ENCODE data around the gene TMEM247. TPM values are rescaled to one million over a fixed set of nuclear protein-coding genes. Genes with fewer than 3 reads are reported as not detected.

The TMEM247 gene
- polyA plus RNA-seq, 1 of the 3 experiments (the other 2 are of a cell fraction): not detected

DNA sequence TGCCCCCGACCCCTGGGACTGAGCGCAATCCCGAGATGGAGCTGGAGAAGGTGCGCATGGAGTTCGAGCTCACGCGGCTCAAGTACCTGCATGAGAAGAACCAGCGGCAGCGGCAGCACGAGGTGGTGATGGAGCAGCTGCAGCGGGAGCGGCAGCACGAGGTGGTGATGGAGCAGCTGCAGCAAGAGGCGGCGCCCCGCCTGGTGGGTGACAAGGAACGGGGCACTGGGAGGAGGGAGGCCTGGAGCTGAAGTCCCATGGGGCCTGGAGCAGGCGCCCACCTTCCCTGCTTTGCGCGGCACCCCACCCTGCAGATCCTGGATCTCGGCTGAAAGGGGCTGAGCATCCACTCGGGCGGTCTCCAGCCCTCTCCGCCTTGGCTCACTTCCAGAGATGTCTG, 1.2 kb downstream of the TMEM247 start:
- H3K27ac ChIP-seq (ENCODE audit: low read depth in 2 of 2, low read length in 1 of 2): no peak overlapping the region
- H3K4me1 ChIP-seq (ENCODE audit: control insufficient read depth in 1 of 2, insufficient read depth in 2 of 2, low read depth in 1 of 2, low read length in 1 of 2): peaks cover 0 to 9% of the 10 kb centered on the region in 2 experiments; a peak in 2 of 4 replicates
- H3K79me2 ChIP-seq (ENCODE audit: insufficient read depth): no peaks in the 10 kb centered on the region
- no peaks in the 10 kb centered on the region for H3K27me3 ChIP-seq (ENCODE audit: insufficient read depth)
- H3K36me3 ChIP-seq (replicated peaks in 1 of 2; ENCODE audit: control insufficient read depth in 1 of 2, insufficient read depth in 2 of 2, low read length in 1 of 2): no peaks in the 10 kb centered on the region
- TF ChIP-seq YY1 (IDR thresholded peaks at IDR 0.05; ENCODE audit: low read depth) (no peak), SIN3A (IDR thresholded peaks at IDR 0.05; ENCODE audit: borderline replicate concordance, low read depth, low read length) (no peak), TCF12 (IDR thresholded peaks at IDR 0.05) (no peak), FOSL2 (IDR thresholded peaks at IDR 0.05; ENCODE audit: borderline replicate concordance, low read depth) (no peak), MEF2A (IDR thresholded peaks at IDR 0.05; ENCODE audit: borderline replicate concordance, low read depth) (no peak), NRF1 (IDR thresholded peaks at IDR 0.05; ENCODE audit: low read depth, low read length) (no peak), NFIC (IDR thresholded peaks at IDR 0.05; ENCODE audit: borderline replicate concordance) (no peak), FOXJ3 (CRISPR knock-in tag; IDR thresholded peaks at IDR 0.05) (no peak)
- TF ChIP-seq, protein P1, sequence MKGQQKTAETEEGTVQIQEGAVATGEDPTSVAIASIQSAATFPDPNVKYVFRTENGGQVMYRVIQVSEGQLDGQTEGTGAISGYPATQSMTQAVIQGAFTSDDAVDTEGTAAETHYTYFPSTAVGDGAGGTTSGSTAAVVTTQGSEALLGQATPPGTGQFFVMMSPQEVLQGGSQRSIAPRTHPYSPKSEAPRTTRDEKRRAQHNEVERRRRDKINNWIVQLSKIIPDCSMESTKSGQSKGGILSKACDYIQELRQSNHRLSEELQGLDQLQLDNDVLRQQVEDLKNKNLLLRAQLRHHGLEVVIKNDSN (IDR thresholded peaks at IDR 0.05; ENCODE audit: borderline replicate concordance, low read depth): no peak
- TF ChIP-seq, protein P2, sequence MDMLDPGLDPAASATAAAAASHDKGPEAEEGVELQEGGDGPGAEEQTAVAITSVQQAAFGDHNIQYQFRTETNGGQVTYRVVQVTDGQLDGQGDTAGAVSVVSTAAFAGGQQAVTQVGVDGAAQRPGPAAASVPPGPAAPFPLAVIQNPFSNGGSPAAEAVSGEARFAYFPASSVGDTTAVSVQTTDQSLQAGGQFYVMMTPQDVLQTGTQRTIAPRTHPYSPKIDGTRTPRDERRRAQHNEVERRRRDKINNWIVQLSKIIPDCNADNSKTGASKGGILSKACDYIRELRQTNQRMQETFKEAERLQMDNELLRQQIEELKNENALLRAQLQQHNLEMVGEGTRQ (IDR thresholded peaks at IDR 0.05; ENCODE audit: borderline replicate concordance, low read depth, low read length): no peak
- TF ChIP-seq, protein P3, sequence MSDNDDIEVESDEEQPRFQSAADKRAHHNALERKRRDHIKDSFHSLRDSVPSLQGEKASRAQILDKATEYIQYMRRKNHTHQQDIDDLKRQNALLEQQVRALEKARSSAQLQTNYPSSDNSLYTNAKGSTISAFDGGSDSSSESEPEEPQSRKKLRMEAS (IDR thresholded peaks at IDR 0.05; ENCODE audit: low read depth): no peak
- TF ChIP-seq, protein P4, sequence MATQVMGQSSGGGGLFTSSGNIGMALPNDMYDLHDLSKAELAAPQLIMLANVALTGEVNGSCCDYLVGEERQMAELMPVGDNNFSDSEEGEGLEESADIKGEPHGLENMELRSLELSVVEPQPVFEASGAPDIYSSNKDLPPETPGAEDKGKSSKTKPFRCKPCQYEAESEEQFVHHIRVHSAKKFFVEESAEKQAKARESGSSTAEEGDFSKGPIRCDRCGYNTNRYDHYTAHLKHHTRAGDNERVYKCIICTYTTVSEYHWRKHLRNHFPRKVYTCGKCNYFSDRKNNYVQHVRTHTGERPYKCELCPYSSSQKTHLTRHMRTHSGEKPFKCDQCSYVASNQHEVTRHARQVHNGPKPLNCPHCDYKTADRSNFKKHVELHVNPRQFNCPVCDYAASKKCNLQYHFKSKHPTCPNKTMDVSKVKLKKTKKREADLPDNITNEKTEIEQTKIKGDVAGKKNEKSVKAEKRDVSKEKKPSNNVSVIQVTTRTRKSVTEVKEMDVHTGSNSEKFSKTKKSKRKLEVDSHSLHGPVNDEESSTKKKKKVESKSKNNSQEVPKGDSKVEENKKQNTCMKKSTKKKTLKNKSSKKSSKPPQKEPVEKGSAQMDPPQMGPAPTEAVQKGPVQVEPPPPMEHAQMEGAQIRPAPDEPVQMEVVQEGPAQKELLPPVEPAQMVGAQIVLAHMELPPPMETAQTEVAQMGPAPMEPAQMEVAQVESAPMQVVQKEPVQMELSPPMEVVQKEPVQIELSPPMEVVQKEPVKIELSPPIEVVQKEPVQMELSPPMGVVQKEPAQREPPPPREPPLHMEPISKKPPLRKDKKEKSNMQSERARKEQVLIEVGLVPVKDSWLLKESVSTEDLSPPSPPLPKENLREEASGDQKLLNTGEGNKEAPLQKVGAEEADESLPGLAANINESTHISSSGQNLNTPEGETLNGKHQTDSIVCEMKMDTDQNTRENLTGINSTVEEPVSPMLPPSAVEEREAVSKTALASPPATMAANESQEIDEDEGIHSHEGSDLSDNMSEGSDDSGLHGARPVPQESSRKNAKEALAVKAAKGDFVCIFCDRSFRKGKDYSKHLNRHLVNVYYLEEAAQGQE (IDR thresholded peaks at IDR 0.05; ENCODE audit: low read depth, low read length): no peak
- TF ChIP-seq, protein P5, sequence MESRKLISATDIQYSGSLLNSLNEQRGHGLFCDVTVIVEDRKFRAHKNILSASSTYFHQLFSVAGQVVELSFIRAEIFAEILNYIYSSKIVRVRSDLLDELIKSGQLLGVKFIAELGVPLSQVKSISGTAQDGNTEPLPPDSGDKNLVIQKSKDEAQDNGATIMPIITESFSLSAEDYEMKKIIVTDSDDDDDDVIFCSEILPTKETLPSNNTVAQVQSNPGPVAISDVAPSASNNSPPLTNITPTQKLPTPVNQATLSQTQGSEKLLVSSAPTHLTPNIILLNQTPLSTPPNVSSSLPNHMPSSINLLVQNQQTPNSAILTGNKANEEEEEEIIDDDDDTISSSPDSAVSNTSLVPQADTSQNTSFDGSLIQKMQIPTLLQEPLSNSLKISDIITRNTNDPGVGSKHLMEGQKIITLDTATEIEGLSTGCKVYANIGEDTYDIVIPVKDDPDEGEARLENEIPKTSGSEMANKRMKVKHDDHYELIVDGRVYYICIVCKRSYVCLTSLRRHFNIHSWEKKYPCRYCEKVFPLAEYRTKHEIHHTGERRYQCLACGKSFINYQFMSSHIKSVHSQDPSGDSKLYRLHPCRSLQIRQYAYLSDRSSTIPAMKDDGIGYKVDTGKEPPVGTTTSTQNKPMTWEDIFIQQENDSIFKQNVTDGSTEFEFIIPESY (IDR thresholded peaks at IDR 0.05; ENCODE audit: borderline replicate concordance, low read depth): no peak
- TF ChIP-seq, protein P6, sequence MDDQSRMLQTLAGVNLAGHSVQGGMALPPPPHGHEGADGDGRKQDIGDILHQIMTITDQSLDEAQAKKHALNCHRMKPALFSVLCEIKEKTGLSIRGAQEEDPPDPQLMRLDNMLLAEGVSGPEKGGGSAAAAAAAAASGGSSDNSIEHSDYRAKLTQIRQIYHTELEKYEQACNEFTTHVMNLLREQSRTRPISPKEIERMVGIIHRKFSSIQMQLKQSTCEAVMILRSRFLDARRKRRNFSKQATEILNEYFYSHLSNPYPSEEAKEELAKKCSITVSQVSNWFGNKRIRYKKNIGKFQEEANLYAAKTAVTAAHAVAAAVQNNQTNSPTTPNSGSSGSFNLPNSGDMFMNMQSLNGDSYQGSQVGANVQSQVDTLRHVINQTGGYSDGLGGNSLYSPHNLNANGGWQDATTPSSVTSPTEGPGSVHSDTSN (IDR thresholded peaks at IDR 0.05): no peak
- H3K9ac ChIP-seq: no peak overlapping the region
- no peaks in the 10 kb centered on the region for H3K9me3 ChIP-seq
- no peak overlapping the region for H3K4me3 ChIP-seq (ENCODE audit: low read depth in 2 of 2, low read length in 1 of 2)
- WGBS (ENCODE audit: low lambda C conversion rate): 86% methylated on average over 24 of the region's 24 CpGs
- no peaks in the 10 kb centered on the region for H4K20me1 ChIP-seq (ENCODE audit: insufficient read depth)
- no peak overlapping the region for H2AFZ ChIP-seq (ENCODE audit: low read depth)
- H3K4me2 ChIP-seq: peak overlapping the region; percentile 27
- no peak for DNase-seq
- no peaks in the 10 kb centered on the region for H3K9me2 ChIP-seq
- peaks cover 15% of the 10 kb centered on the region for H3F3A ChIP-seq (replicated peaks; ENCODE audit: insufficient read depth)
- ChIA-PET POLR2A (no interaction called here), CTCF (interaction anchor here (0.7 to 3.1 kb wide), 3 partner anchors 11 to 21 kb away, joined by 3 to 15 read pairs (median 4); no protein-coding TSS in a partner anchor)

Data from SK-N-SH (cell line).